GM18517 (cell line): ENCODE measurements around the gene KRT83.

Experiments
- ATAC-seq: cut with Tn5 transposase; IDR thresholded peaks from one replicate; pipeline ENCODE4 v1.9.1; 2021; ENCODE audit warnings: mild to moderate bottlenecking, moderate library complexity; ENCODE audit not compliant: unreplicated experiment

The KRT83 gene

GRCh38 chr12:52320784-52321400, at the start of gene KRT83:
TSS of gene KRT83 (minus strand) at chr12:52321398. CDS start at chr12:52321335, 63 bp downstream.
- no peak for ATAC-seq

GRCh38 chr12:52369809-52370208, 48.6 kb upstream of the KRT83 start:
- no peak for ATAC-seq

- no peak for ATAC-seq
These were observed 48.0 kb upstream of the KRT83 start for GRCh38 chr12:52369211-52369610.

- ATAC-seq: no peak
These were observed 47.3 kb upstream of the KRT83 start for GRCh38 chr12:52368508-52368907.

GRCh38 chr12:52367876-52368275, 46.7 kb upstream of the KRT83 start:
- no peak for ATAC-seq

- ATAC-seq: no peak
These were observed 45.7 kb upstream of the KRT83 start, which contains the start of gene KRT85 for GRCh38 chr12:52366738-52367485. TSS of gene KRT85 (minus strand) at chr12:52367481. CDS start at chr12:52367405, 76 bp downstream.

- ATAC-seq: no peak
These were observed 43.8 kb upstream of the KRT83 start for GRCh38 chr12:52364901-52365489.

- no peak for ATAC-seq
These were observed 42.9 kb upstream of the KRT83 start for GRCh38 chr12:52364061-52364460.

GRCh38 chr12:52363111-52363679, 42.0 kb upstream of the KRT83 start:
- no peak for ATAC-seq

GRCh38 chr12:52362118-52362726, 41.0 kb upstream of the KRT83 start:
- ATAC-seq: no peak

- ATAC-seq: no peak
These were observed 40.4 kb upstream of the KRT83 start for GRCh38 chr12:52361553-52361952.

- no peak for ATAC-seq
These were observed 39.6 kb upstream of the KRT83 start for GRCh38 chr12:52360663-52361271.

GRCh38 chr12:52360106-52360662, 39.0 kb upstream of the KRT83 start:
- no peak for ATAC-seq

GRCh38 chr12:52359621-52360061, 38.4 kb upstream of the KRT83 start:
- no peak for ATAC-seq

GRCh38 chr12:52358575-52359350, 37.6 kb upstream of the KRT83 start:
- peak; percentile 91 for ATAC-seq

GRCh38 chr12:52356762-52357580, 35.8 kb upstream of the KRT83 start:
- ATAC-seq: no peak

- ATAC-seq: no peak
These were observed 35.0 kb upstream of the KRT83 start for GRCh38 chr12:52356031-52356761.

- ATAC-seq: no peak
These were observed 34.0 kb upstream of the KRT83 start for GRCh38 chr12:52355176-52355575.
